ENCODE measurements around the gene TMEM97.
"Not testable (repeated sequence)": the region's sequence is repeated elsewhere in the genome, so short reads cannot be mapped to it uniquely, and the experiment has no call there.

The TMEM97 gene

DNA sequence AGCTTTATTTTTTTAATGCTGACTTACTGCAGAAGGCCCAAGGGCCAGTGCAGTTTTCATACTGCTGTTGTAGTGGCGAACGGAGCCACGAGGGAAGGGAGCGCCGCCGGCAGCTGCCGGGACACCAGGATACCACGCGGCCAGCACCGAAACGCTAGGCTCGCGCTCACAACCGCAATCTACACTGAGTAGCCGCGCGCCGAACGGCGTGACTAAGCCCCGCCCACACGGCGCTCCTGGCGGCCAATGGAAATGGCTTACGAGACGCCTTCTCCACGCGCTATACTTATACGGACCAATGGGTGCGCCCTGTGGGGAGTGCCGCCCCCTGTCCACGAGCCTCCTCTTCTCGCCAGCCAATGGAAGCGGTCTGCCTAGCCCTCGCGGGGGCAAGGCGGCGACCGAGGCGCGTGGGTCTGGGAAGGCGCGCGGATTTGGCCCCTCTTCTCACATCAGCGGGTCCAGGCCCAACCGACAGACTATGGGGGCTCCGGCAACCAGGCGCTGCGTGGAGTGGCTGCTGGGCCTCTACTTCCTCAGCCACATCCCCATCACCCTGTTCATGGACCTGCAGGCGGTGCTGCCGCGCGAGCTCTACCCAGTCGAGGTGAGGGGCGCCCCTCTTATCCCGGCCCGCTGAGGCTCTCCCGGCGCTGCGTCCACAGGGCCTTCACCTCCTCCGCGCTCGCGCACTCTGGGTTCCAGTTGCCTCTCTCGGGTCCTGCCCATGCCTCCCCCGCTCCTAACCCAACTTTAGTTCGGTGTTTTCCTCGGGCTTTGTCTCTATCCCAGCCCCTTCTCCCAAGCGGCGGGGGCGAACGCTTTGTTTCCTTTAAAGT is at the start of gene TMEM97:
Gene TMEM97 (plus strand): TSS at position 442 of the 839 bp plus-strand sequence. CDS start 40 bp downstream, at position 482.
- peak; percentile 96 for DNase-seq

DNA sequence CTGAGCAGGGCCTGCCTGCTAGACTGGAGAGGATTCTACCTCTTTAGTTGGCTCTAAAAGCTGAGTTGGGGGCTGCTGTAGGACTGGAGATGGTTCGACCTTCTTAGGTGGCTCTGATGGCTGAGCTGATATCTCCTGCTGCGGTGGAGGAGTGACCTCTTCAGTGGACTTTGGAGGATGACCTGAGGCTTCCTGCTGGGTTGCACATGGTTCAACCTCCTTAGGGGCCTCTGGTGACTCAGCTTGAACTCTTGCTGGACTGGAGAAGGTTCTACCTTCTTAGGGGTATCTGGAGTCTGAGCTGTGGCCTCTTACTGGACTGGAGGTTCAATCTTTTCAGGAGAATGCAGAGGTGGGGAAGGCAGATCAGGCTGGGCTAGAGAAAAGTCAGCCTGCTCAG is 48.9 kb upstream of the TMEM97 start:
- DNase-seq = no peak

DNA sequence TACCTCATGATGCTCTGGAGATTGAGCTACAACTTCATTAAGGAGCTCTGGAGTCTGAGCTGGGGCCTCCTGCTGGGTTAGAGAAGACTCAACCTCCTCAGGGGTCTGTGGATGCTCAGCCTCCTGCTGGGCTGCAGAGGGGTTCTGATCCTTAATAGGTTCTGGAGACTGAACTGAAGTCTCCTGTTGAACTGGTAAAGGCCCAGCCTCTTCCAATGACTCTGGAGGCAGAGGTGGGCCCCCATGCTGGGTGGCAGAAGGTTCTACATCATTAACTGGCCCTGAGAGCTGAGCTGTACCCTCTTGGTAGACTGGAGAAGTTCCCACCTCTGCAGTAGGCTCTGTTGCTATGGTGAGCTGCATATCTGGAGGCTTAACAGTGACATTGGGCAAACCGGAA is 48.1 kb upstream of the TMEM97 start:
- DNase-seq = no peak

DNA sequence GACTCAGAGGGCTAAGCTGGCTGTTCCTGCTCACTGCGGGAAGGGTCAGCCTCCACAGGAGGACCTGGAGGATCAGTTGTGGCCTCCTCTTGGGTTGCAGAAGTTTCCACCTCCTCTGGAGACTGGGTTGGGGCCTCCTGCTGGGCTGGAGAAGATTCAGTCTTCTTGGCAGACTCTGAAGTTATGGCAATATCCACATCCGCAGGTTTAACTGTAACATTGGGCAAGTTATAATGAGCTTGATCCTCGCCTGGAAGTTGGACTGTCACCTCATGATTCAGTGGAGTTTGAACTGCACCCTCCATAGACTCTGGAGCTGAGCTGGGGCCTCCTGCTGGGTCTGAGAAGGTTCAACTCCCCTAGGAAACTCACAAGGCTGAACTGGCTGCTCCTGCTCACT is 47.6 kb upstream of the TMEM97 start:
- no peak for DNase-seq

GRCh38 chr17:28272166-28272565 is 46.8 kb upstream of the TMEM97 start:
- DNase-seq = no peak

DNA sequence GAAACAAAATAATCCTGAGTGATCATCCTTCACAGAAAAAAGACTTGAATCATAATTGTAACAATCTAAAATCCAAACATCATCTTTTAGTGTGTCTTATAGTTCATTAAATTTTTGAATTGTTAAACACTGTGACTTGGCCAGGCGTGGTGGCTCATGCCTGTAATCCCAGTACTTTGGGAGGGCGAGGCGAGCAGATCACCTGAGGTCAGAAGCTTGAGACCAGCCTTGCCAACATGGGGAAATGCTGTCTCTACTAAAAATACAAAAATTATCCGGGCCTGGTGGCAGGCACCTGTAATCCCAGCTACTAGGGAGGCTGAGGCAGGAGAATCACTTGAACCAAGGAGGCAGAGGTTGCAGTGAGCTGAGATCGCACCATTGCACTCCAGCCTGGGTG is 45.7 kb upstream of the TMEM97 start:
- not testable (repeated sequence) for DNase-seq

- no peak for DNase-seq
Measured at GRCh38 chr17:28274591-28275265, 44.3 kb upstream of the TMEM97 start.

DNA sequence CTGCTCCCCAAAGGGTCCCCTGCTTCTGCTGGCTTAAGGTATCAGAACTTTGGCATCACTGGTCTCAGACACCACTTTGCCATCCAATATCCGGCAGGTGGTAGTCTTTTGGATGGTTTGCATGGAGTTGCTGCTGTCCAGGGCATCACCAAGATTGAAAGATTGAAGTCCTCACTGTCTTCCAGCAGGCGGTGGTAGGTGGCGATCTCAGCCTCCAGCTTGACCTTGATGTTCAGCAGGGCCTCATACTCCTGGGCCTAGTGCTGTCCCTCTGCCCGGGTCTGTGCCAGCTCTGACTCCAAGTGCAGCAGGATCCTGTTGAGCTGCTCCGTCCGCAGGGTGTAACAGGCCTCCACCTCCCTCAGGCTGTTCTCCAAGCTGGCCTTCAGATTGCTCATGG is 43.0 kb upstream of the TMEM97 start:
- no peak for DNase-seq

GRCh38 chr17:28279411-28279810 is 39.6 kb upstream of the TMEM97 start:
- no peak for DNase-seq

DNA sequence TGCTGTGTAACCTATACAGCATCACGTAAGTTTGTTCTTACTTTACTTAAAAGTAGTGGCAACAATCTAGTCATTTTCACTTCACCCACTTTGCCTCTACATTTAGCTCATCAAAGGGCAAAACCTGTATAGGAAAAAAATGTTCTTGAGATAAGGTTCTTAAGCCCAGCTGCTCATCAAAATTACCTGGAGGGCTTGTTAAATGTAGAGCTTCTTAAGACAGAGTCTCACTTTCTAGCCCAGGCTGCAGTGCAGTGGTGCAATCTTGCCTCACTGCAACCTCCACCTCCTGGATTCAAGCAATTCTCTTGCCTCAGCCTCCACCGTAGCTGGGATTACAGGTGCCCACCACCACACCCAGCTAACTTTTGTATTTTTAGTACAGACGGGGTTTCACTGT is 38.2 kb upstream of the TMEM97 start:
- no peak for DNase-seq

- DNase-seq = peak; percentile 9
Measured at GRCh38 chr17:28282596-28282995, 36.4 kb upstream of the TMEM97 start.

GRCh38 chr17:28285965-28286364 is 33.0 kb upstream of the TMEM97 start:
- DNase-seq = no peak

- no peak for DNase-seq
Measured at GRCh38 chr17:28290703-28291102, 28.3 kb upstream of the TMEM97 start.

DNA sequence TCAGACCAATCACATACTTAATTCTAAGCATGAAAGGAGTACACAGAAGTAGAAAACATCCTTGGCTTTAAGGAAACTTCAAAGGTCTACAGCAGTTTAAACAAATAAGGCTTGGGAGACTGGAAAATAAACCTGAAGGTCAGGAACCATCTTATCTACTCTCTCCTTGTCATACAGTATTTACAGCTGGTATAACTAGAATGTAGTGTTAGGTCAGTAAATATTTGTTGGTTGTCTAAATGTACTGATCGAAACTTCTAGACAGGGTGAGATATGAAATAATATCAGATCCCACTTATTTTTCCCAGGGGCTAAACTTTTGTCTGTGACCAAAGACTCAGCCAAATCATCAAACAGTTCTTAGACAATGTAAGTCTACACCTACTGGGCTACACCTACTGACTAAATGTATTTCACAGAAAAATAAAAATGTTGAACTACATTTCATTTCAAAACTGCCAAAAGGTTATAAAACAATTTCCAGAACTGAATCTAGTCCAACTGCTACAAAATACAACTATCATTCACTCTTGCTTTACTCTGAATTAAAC is 27.1 kb upstream of the TMEM97 start:
- DNase-seq = no peak

GRCh38 chr17:28292878-28293277 is 26.1 kb upstream of the TMEM97 start:
- not testable (repeated sequence) for DNase-seq

- DNase-seq = no peak
Measured at GRCh38 chr17:28293994-28294393, 25.0 kb upstream of the TMEM97 start.

DNA sequence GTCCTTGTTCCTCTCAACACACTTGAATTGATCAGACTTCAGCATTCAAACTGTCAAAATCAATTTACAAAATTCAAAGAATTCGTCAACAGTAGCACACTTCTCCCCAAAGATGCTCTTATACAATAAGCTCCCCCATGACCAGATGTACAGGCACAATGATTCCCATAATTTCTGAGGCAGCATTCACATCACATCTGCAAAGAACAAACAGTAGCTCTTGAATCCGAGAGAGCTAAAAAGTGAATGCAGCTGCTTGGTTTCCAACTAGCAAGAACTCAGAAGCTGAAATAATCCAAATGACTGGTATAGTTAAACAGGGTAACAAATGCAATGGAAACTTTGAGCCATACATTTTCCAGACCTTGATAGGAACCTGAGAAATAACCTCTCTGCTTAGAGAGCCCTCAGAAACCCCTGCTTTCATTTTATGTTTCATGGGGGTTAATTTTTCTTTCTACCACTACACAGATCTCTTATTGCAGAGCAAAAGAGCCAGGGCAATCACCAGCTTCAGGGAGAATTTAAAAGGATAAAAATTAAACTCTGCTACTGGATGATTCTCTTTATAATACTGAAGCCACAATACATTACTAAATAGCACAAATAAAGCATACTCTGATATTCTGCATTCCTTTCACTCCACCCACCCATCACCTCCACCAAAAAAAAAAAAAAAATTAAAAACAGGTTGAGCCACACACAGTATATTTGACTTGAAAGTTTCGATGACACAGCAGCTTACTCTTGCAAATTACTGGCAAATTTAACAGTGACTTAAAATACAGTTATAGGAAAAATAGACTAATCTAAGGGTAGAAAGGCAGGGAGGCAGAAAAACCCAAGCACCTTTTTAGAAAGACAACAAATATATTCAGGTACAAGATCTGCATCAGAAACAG is 23.1 kb upstream of the TMEM97 start:
- DNase-seq = no peak

DNA sequence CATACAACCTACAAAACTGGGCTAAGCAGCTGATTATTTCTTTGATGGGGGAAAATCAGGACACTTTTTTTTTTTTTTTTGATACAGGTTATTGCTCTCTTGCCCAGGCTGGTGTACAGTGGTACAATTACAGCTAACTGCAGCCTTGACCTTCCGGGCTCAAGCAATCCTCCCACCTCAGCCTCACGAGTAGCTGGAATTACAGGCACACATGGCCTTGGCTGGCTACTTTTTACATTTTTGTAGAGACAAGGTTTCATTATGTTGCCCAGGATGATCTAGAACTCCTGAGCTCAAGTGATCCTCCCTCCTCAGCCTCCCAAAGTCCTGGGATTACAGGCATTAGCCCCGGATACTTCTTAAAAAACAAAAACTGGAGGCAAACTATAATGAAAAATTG is 20.6 kb upstream of the TMEM97 start:
- DNase-seq = no peak

DNA sequence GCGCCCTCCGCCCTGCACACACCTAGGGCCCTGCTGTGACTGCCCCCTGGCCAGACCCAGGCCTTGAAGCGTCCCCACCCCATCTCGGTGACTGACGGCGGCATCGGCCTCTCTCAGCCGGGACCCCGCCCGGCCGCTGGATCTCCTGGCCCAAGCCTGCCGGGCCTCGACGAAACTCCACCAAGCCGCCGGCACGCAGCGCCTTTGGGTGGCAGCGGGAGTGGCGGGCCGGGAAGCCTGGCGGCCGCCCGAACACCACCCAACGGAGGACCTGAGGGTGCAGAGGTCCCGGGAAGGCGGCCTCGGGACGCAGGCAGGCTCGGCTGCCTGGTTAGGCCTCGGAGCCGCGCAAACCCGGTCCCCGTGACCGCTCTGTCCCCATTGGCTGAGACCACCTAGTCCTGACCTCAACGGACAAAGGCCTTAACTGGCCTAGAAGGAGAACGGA is 12.0 kb upstream of the TMEM97 start:
- DNase-seq = no peak

DNA sequence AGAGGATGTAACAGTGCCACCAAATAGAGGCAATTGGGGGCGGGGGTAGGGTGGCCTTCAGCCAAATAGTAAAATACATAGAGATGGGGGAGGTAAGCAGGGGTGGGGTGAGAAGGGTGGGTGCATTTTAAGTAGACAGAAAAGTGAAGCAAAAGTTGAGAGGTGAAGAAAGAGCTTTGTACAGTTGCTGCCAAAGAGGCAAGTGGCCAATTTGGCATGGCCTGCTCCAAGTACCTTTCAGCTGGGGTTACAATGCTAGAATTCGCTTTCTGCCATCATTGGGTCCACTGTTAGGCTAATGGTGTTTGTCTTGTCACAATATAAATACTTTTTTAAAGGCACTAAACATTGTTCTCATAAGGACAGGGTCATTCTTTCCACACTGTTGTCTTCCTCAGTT is 5.2 kb upstream of the TMEM97 start:
- no peak for DNase-seq

DNA sequence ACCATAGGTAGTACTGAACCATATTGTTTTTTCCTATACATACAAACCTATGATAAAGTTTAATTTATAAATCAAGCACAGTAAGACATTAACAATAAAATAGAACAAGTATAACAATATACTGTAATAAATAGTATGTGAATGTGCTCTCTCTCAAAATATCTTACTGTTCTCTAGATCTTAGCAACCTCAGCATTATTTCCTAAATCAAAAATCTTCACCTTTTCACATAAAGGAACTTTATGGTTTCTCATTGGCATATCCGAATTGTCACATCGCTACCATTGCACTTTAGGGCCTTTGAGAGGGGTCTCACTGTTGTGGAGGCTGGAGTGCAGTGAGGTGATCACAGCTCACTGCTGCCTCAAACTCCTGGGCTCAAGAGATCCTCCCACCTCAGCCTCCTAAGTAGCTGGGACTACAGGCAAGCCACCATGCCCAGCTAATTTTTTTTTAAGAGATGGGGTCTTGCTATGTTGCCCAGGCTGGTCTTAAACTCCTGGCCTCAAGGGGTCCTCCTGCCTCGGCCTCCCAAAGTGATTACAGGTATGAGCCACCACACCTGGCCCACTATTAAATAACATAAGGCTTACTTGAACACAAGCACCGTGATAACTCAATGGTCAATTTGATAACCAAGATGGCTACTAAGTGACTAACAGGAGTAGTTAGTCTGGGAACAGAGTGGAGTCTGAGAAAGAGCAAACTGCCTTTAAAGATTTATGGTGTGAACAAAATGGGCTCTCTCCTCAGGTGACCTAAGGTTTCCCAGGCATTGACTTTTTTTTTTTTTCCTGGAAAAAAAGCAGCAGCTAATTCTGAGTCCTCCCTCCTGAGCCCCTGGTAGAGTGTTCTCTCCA is 2.9 kb upstream of the TMEM97 start:
- DNase-seq = no peak
